GM18870 (cell line): ENCODE results near the gene LSM2.
"Not testable (repeated sequence)": the region's sequence is repeated elsewhere in the genome, so short reads cannot be mapped to it uniquely, and the experiment has no call there.

Experiments used
- ATAC-seq: cut with Tn5 transposase; IDR thresholded peaks from one replicate; pipeline ENCODE4 v1.9.1; 2021; ENCODE audit warnings: moderate library complexity; ENCODE audit not compliant: unreplicated experiment

LSM2 gene

DNA sequence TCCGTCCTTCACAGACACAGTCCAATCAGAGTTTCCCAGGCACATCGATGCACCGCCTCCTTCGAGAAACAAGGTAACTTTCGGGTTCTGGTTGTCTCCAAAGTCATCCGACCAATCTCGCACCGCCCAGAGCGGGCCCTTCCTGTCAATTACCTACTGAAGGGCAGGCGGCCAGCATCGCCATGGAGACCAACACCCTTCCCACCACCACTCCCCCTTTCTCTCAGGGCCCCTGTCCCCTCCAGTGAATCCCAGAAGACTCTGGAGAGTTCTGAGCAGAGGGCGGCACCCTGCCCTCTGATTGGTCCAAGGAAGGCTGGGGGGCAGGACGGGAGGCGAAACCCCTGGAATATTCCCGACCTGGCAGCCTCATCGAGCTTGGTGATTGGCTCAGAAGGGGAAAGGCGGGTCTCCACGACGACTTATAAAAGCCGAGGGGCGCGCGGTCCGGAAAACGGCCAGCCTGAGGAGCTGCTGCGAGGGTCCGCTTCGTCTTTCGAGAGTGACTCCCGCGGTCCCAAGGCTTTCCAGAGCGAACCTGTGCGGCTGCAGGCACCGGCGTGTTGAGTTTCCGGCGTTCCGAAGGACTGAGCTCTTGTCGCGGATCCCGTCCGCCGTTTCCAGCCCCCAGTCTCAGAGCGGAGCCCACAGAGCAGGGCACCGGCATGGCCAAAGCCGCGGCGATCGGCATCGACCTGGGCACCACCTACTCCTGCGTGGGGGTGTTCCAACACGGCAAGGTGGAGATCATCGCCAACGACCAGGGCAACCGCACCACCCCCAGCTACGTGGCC lies 20.7 kb upstream of the LSM2 start, which contains the start of gene HSPA1B:
HSPA1B (plus strand) TSS at position 453 of the 794 bp plus-strand sequence; CDS start at position 666, 213 bp downstream.
- ATAC-seq, result peak; percentile 59

DNA sequence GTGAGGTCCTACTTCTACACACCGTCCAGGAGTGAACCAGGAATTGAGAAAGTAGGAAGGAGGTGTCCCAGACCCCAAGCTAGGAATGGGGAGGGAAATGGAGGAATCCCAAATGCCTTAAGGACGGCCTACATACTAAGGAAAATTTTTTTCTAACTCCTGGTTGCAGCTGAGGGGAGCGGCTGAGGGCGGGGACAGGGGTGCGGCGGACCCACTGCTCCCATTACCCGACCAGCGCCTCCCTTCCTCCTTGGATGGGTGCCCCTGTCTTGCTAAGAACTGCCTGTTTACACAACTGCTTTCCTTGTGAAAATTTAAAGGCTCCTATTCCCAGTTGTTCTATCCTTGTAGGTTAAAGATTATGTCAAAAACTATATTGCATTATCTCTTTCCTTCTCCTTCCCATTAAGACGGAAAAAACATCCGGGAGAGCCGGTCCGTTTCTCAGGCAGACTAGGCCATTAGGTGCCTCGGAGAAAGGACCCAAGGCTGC lies 20.1 kb upstream of the LSM2 start:
- no peak for ATAC-seq

DNA sequence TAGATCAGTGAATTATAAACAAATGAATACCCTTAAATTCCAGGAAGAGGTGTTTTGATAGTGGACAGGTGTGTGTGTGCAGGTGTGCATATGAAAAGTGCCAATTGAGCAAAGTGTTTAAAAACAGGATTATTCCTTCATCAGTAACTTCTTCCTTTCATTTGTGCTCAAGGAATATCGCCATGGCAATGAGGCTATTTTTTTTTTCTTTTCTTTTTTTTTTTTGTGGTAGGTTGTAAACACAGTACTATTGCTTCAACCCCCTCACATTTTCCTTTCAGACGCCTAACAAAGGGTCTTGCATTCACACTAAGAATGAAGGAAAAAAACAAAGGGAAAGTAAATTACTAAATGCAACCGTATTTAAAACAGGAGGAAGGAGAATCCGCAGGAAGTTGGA lies 18.8 kb upstream of the LSM2 start:
- ATAC-seq, result no peak

DNA sequence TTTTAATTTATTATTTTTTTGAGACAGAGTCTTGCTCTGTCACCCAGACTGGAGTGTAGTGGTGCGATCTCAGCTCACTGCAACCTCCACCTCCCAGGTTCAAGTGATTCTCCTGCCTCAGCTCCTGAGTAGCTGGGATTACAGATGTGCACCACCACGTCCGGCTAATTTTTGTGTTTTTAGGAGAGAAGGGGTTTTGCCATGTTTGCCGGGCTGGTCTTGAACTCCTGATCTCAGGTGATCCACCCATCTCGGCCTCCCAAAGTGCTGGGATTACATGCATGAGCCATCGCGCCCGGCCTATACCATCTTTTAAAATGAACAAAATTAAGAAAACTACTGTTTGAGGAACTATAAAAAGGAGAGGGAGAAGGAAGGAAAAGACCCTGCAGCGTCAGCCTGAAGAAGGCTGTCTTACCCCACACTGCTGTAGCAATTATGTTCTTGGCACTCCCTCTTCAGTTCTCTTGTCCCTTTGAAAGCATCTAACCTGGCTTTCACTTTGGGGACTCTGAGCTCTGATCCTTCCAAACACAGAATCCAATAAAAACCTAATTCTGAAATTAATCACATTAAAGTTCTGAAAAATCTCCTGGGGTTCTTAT lies 16.9 kb upstream of the LSM2 start:
- ATAC-seq, result not testable (repeated sequence)

DNA sequence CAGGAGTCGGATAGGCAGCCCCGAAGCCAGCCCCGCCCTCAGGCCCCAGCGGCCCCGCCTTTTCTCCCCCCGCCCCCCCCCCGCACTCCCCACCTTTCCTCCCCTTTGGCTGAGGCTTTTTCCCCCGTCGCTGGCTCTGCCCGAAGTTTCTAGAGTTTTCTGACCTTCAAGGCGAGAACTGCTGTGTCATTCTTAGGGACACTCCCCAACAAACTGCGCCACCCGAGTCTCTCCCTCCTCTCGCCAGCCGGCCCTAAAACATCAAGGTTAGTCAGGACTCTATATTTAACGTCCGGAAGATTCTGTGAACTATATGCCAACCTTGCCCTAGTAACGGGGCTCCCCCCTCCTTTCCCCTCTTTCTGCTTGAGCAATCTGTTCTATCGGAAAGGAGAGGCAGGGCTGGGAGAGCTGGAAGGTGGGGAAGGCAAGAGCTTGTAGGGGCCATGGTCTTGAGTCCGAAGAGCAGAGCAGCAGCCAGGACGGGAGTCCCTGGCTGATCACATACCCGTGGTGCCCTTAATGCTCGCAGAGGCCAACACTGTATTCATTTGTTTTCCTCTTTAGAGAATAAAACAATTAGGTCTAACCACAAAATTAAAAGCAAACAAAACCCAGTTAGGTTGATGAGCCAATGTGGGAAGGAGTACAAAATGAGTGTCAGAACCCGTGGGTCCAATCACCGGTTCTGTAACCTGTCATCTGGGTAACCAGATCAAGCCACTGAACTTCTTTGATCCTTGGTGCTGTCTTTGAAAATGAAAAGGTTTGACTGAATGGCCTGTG lies 15.5 kb upstream of the LSM2 start:
- ATAC-seq, result peak; percentile 20

DNA sequence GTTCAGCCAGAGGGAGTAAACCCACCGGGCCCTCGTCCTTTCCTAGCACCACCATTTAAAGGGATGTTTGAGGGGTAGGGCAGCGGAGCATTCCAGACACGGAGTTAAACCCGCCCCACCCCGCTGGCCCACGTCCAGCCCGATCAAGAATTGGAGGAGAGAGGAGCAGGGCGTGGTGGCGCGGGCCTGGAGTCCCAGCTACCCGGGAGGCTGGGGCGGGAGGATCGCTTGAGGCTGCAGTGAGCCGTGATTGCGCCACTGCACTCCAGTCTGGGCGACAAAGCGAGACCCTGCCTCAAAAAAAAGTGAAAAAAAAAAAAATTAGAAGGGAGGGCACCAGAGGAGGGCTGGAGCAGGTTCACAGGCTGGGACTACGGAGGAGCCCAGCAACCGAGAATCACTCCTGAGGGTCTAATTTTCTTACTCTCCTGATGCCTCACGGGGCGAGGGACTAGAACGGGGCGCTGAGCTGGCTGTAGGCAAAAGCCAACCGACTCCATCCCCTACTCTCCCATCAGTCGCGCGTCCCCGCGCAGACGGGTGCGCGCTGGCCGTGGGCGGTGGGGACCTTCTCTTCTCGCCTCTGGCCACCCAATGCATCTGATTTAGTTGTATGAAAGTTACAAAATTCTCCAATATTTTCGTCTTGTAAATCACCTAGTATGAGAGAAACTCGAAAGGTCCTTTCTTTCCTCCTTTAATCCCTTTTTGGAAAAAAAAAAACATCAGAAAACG lies 14.7 kb upstream of the LSM2 start:
- ATAC-seq, result peak; percentile 38

DNA sequence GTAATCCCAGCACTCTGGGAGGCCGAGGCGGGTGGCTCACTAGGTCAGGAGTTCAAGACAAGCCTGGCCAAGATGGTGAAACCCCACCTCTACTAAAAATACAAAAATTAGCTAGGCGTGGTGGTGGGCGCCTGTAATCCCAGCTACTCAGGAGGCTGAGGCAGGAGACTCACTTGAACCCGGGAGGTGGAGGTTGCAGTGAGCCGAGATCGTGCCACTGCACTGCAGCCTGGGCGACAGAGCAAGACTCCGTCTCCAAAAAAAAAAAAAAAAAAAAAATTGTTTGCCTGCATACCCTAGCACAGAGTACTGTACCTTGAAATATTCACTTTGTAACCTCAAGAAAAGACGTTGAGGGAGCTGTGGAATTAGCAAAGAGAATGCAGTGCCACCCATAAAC lies 13.6 kb upstream of the LSM2 start:
- ATAC-seq, result not testable (repeated sequence)

DNA sequence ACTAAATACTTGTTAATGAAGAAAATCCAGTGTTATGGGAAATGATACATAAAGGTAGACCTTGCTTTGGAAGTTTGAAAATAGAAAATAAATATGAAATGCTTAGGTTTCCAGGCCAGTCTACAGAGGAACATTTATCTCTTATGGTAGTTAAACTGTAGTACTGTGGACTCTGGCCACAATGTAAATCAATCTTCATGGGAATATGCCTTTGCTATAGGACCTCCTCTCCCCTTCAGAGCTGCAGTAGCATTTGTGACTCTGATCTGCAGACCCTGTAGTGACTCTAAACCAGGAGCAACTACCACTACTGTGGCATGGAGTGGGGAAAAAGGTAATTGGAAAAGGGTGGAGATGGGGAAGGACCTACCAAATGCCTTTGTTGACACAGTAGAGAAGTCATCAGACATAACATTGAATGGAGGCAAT lies 13.1 kb upstream of the LSM2 start:
- no peak for ATAC-seq

DNA sequence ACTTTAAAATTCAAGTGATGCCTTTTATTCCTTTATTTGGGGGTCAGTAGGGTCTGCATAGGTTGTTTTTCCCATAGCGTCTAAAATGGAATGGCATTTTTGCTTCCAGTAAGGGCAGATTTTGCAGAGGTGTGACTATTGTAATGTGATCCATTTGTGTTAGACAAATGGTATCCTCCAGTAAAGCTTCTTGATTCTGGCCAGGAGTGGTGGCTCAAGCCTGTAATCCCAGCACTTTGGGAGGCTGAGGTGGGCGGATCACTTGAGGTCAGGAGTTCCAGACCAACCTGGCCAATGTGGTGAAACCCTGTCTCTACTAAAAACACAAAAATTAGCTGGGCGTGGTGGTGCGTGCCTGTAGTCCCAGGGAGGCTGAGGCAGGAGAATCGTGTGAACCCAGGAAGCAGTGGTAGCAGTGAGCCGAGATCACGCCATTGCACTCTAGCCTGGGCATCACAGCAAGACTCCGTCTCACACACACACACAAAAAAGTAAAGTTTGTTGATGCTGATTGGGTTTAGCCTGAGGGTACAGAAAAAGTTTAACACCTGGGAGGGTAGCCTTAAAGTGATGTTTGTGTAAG lies 11.3 kb upstream of the LSM2 start:
- not testable (repeated sequence) for ATAC-seq

DNA sequence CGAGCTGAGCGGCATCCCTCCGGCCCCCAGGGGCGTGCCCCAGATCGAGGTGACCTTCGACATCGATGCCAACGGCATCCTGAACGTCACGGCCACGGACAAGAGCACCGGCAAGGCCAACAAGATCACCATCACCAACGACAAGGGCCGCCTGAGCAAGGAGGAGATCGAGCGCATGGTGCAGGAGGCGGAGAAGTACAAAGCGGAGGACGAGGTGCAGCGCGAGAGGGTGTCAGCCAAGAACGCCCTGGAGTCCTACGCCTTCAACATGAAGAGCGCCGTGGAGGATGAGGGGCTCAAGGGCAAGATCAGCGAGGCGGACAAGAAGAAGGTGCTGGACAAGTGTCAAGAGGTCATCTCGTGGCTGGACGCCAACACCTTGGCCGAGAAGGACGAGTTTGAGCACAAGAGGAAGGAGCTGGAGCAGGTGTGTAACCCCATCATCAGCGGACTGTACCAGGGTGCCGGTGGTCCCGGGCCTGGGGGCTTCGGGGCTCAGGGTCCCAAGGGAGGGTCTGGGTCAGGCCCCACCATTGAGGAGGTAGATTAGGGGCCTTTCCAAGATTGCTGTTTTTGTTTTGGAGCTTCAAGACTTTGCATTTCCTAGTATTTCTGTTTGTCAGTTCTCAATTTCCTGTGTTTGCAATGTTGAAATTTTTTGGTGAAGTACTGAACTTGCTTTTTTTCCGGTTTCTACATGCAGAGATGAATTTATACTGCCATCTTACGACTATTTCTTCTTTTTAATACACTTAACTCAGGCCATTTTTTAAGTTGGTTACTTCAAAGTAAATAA lies 10.6 kb upstream of the LSM2 start:
- ATAC-seq, result not testable (repeated sequence)

DNA sequence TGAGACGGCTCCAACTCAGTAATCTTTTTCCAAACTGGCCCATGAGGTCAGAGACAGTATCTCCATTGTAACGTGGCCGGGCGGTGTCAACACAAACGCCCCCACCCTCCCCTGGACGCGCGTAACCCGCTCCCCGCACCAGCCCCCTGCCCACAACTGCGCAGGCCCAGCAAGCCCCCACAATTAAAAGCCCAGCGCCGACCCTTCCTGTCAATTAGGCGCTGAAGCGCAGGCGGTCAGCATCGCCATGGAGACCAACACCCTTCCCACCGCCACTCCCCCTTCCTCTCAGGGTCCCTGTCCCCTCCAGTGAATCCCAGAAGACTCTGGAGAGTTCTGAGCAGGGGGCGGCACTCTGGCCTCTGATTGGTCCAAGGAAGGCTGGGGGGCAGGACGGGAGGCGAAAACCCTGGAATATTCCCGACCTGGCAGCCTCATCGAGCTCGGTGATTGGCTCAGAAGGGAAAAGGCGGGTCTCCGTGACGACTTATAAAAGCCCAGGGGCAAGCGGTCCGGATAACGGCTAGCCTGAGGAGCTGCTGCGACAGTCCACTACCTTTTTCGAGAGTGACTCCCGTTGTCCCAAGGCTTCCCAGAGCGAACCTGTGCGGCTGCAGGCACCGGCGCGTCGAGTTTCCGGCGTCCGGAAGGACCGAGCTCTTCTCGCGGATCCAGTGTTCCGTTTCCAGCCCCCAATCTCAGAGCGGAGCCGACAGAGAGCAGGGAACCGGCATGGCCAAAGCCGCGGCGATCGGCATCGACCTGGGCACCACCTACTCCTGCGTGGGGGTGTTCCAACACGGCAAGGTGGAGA lies 8.5 kb upstream of the LSM2 start, which contains the start of the genes HSPA1A and HSPA1L:
HSPA1A (plus strand) TSS at position 519 of the 814 bp plus-strand sequence; CDS start at position 733, 214 bp downstream.
HSPA1L (minus strand) TSS at position 259 of the 814 bp plus-strand sequence. CDS start 3,311 bp downstream, outside the sequence.
- ATAC-seq, result no peak

DNA sequence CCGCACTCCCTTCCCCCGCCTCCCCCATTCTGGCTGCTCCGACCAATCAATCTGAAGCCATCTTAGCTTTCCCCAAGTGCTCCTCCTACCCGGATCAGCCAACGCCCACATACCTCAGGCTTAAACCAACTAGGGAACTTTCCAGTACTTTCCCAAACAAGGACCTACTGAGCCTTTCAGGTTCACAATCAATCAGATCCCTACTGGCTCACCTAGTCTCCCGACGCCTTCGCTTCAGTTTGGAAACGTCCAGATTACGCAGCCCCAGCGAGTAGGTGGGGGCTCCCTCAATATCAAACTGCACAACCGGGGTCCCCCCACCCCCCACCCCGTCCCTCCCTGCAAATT lies 7.9 kb upstream of the LSM2 start:
- ATAC-seq, result no peak

DNA sequence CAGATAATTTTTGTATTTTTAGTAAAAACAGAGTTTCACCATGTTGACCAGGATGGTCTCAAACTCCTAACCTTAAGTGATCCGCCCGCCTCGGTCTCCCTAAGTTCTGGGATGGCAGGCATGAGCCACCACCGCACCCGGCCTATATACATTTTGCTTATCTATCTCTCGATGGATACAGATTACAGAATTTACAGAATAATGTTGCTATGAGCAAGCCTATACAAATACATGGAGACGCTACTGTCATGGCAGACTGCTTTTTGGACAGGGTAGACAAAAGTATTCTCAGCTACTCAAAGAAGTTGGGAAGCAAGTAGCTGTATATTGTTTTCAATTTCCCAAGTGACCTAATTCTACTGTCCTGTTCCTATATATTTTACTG lies 6.7 kb upstream of the LSM2 start:
- no peak for ATAC-seq

DNA sequence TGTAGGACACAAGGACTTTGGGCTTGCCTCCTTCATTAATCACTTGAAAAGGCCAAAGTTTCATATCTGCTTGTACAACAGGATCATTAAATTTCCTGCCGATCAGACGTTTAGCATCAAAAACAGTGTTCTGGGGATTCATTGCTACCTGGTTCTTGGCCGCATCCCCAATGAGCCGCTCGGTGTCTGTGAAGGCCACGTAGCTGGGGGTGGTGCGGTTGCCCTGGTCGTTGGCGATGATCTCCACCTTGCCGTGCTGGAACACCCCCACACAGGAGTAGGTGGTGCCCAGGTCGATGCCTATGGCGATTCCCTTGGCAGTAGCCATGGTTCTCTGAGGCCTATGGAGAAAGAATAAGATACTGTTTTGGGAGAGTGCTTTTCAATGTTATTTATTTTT lies 4.9 kb upstream of the LSM2 start:
- no peak for ATAC-seq

DNA sequence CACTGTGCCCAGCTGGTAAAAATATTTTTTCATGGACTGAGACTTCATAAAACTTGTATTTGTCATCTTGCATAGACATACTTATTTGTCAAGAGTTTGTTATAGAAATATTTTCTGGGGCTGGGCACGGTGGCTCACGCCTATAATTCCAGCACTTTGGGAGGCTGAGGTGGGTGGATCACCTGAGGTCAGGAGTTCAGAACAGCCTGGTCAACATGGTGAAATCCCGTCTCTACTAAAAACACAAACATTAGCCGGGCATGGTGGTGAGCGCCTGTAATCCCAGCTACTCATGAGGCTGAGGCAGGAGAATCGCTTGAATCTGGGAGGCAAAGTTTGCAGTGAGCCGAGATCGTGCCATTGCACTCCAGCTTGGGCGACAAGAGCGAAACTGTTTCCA lies 1.8 kb upstream of the LSM2 start:
- not testable (repeated sequence) for ATAC-seq

DNA sequence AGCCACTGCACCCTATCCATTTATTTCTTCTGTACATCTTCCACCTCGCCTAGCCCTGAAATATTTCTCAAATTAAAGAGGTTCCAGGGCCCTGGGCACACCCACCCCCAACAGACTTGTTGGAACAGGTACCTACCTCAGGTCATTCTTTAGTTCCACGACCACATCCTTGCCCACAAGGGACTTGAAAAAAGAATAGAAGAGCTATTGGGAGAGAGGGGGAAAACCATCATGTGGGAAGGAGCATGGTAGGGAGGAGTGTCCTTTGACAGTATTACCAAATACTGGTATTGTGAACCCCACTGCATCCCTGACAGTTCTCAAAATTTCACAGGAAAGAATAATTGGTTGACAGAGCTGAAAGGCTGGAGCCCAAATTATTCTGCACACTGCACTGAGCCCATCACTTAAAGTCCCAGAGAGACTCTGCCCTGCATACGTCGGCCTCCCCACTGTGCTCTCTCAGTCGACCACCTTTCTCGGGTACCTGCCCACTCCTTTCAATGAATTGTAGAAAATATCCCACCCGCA lies 762 bp downstream of the LSM2 start:
- no peak for ATAC-seq

DNA sequence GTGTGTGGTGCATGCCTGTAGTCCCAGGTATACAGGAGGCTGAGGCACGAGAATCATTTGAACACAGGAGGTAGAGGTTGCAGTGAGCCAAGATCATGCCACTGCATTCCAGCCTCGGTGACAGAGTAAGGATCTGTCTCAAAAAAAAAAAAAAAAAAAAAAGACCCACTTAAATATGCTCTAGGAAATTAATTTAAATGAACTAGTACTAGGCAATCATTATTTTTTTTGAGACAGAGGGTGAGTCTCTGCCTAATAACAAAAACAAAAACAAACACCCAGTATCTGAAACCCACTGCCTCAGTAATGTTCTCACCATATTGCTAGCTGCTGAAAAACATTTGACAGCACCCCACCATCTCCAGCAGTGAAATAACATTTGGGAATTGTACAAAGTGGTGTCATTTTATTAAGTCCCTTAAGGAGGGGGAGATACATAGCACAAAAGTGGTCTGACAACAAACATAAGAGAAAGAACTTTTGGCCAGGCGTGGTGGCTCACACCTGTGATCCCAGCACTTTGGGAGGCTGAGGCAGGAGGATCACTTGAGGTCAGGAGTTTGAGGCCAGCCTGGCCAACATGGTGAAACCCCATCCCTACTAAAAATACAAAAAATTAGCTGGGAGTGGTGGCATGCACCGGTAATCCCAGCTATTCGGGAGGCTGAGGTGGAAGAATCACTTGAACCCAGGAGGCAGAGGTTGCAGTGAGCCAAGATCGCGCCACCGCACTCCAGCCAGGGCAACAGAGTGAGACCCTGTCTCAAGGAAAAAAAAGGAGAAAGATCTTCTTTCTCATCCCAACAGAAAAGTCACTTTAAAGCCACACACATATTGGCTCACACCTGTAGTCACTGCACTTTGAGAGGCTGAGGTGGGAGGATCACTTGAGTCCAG lies 5.5 kb downstream of the LSM2 start:
- ATAC-seq, result not testable (repeated sequence)
